Measurements from ENCODE around the gene MYO15A. TPM values are rescaled to one million over a fixed set of nuclear protein-coding genes. Genes with fewer than 3 reads are reported as not detected.

Gene MYO15A
- total and polyA plus RNA-seq, 2 of the 4 experiments (the other 2 are of a cell fraction) = 0.18 to 1.1 TPM

DNA sequence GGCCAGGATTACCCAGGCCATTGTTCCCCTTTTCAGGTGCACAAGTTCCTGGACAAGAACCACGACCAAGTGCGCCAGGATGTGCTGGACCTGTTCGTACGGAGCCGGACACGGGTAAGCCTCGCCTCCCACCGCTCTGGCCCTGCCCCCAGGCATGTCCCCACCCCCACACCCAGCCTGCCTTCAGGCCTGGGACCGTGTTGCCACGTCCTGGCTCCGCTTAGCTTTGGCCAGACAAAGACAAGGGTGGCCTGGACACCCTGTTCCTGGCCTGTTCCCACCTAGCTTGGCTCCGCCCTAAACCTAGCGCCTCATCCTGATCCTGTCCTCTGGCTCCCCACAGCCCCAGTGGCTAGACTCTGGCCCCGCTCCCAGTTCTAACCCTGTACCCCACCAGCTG lies 30.9 kb downstream of the MYO15A start:
- no peak overlapping the region for H2BK120ac ChIP-seq (ENCODE audit: low read depth, low read length)
- no TSS peak for BruUV-seq (replicated peaks)
- no peak overlapping the region for H3K23ac ChIP-seq (ENCODE audit: low read depth, low read length)
- no peak for ATAC-seq (ENCODE audit: low read depth)
- H3K9me3 ChIP-seq (ENCODE audit: control insufficient read depth, insufficient read depth, low read length) = no peaks in the 10 kb centered on the region
- H2BK15ac ChIP-seq (ENCODE audit: low read depth, low read length) = no peak overlapping the region
- H2AK5ac ChIP-seq (ENCODE audit: low read depth, low read length) = no peak overlapping the region
- no peaks in the 10 kb centered on the region for H3K79me1 ChIP-seq (ENCODE audit: low read depth in 1 of 2, low read length in 2 of 2)
- no peak overlapping the region for H2BK20ac ChIP-seq (ENCODE audit: low read depth, low read length)
- H4K20me1 ChIP-seq (ENCODE audit: insufficient read depth, low read length) = peaks cover 2% of the 10 kb centered on the region; the same call in 1 of the 2 replicates
- H4K91ac ChIP-seq (ENCODE audit: insufficient read depth, low read depth, low read length) = no peak overlapping the region
- CTCF ChIA-PET = no interaction called here
- H3K27ac ChIP-seq (ENCODE audit: insufficient read depth, low read length) = no peak overlapping the region
- H3K4me2 ChIP-seq (ENCODE audit: low read depth, low read length) = no peak overlapping the region
- H3K27me3 ChIP-seq (ENCODE audit: control insufficient read depth, insufficient read depth, low read length) = peaks cover 3% of the 10 kb centered on the region; the same call in 1 of the 2 replicates
- intact Hi-C loops (cut with micrococcal nuclease) (no loop called here), dilution Hi-C loops (cut with HindIII; ENCODE audit: low sequenced_read_pairs, unreplicated experiment) (no loop called here), in situ Hi-C loops (cut with MboI; ENCODE audit: low sequenced_read_pairs) (no loop called here)
- no peak overlapping the region for H3K4ac ChIP-seq (ENCODE audit: low read depth, low read length)
- no peak overlapping the region for H3K9ac ChIP-seq (ENCODE audit: low read depth, low read length)
- H2AFZ ChIP-seq (replicated peaks; ENCODE audit: low read length, poor library complexity) = peak overlapping the region; percentile 12
- H2BK5ac ChIP-seq (ENCODE audit: low read depth, low read length, poor library complexity, severe bottlenecking) = no peak overlapping the region
- no peak overlapping the region for H4K5ac ChIP-seq (ENCODE audit: low read depth, low read length)
- POLR2A ChIA-PET (ENCODE audit: unreplicated experiment) = no interaction called here
- H3K4me3 ChIP-seq (ENCODE audit: insufficient read depth, low read depth, low read length) = no peak overlapping the region
- H3K56ac ChIP-seq (ENCODE audit: extremely low read depth, insufficient read depth, low read length) = no peak overlapping the region
- H3K9me1 ChIP-seq (ENCODE audit: insufficient read depth, low read length) = no peaks in the 10 kb centered on the region
- H3K18ac ChIP-seq (ENCODE audit: low read depth, low read length) = no peak overlapping the region
- H4K8ac ChIP-seq (ENCODE audit: low read depth in 2 of 2, low read length in 2 of 2) = no peak overlapping the region
- H3K36me3 ChIP-seq (ENCODE audit: control insufficient read depth, insufficient read depth, low read length) = no peaks in the 10 kb centered on the region
- no peak overlapping the region for H3K14ac ChIP-seq (replicated peaks; ENCODE audit: low read depth, low read length)
- DNase-seq = no peak
- no peak for TF ChIP-seq RCOR1 (IDR thresholded peaks at IDR 0.05; ENCODE audit: insufficient replicate concordance, low read length)
- TF ChIP-seq MXI1 (IDR thresholded peaks at IDR 0.05; ENCODE audit: borderline replicate concordance, low read depth, low read length) = no peak
- no peak for TF ChIP-seq FOS (IDR thresholded peaks at IDR 0.05; ENCODE audit: low read depth, low read length)
- TF ChIP-seq CHD1 (IDR thresholded peaks at IDR 0.05; ENCODE audit: low read depth, low read length) = no peak
- TF ChIP-seq USF2 (IDR thresholded peaks at IDR 0.05; ENCODE audit: low read depth, low read length) = no peak
- TF ChIP-seq NFE2L2 (IDR thresholded peaks at IDR 0.05; ENCODE audit: low read depth, low read length) = no peak
- TF ChIP-seq POLR2A (IDR thresholded peaks at IDR 0.05; ENCODE audit: low read depth, low read length) = no peak
- TF ChIP-seq BHLHE40 (IDR thresholded peaks at IDR 0.05; ENCODE audit: low read depth, low read length) = no peak
- no peak for TF ChIP-seq MAZ (IDR thresholded peaks at IDR 0.05; ENCODE audit: borderline replicate concordance, low read depth, low read length)
- no peak for TF ChIP-seq MAFK (IDR thresholded peaks at IDR 0.05; ENCODE audit: low read depth, low read length)
- no peak for TF ChIP-seq SMC3 (IDR thresholded peaks at IDR 0.05; ENCODE audit: low read depth, low read length)
- no peak overlapping the region for H2AK9ac ChIP-seq (replicated peaks; ENCODE audit: low read depth, low read length, poor library complexity)
- H3K4me1 ChIP-seq (ENCODE audit: control insufficient read depth, insufficient read depth, low read length) = no peaks in the 10 kb centered on the region
- WGBS, 2 experiments (ENCODE audit: extremely low coverage in 2 of 2, insufficient read length in 1 of 2) = 94% methylated on average over 5 of the region's 14 CpGs; no CpG with 5 or more reads in 1 of the 2 experiments
